ENCODE data around the gene CCT7.

CCT7 gene

DNA sequence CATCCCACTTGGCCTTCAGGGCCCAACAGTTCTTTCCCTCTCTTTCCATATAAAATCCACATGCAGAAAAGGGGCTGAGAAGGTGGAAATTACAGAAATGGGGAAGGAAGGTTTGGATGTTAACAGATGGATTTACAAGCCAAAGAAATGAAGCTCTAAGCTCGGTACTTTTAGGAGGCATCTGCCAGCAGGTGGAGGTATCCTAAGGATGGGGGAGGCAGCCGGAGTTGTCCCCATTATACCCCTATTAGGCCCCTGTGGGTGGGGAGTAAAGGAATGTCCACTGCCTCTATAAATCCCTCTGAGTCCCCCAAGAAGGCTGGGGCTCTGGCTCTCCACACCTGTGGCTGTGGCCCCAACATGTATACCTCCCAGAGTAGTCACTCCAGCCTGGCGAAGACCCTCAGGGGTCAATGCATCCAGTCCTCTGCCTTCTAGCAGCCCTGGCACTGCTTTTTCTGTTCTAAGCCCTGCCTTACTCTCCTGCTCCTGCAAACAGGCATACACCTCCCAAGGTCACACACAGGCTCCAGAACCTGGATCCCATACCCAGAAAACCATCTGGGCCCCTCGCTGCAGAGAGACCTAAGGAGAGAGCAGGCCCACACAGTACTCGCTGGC is 48.9 kb downstream of the CCT7 start:
- peak overlapping the region; percentile 60 for H3K4me3 ChIP-seq (ENCODE audit: low read length)
- DNase-seq (ENCODE audit: low read depth) = no peak
- no peak for TF ChIP-seq CTCF (conservative IDR thresholded peaks at IDR 0.05; ENCODE audit: low read depth, low read length)

DNA sequence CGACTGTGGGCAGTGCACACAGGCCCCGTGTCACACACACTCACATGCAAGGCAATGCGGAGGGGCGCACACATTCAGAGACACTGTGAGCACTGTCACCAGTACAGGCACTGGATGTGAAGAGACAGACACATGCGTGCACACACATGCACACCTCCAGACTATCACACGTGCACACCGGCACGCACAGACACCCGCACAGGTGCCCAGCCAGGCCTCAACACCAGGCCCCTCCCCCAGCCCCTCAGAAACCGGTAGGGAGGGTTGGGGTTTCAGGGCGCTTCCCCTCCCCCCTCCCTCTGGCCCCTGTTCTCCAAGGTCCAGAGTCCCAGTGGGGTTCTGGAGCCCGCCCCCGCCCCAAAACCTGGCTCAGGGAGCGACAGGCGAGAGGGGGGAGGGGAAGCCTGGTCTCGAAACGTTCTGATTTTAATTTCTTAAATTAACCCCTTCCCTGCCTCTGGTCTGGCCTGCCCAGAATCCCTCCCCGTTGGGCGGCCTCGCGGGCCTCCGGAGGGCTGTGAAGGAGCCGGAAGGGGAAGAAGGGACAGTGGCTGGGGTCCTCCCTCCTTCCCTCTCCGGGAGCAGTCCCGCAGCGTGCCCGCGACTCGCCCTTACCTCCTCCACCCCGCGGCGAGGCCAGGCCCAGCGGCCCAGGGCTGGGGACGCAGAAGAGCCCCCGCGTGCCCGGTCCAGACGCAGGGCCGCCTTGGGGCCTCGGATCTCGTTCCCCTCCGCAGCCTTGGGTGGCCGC is 49.6 kb downstream of the CCT7 start:
- DNase-seq (ENCODE audit: low read depth) = no peak
- TF ChIP-seq CTCF (conservative IDR thresholded peaks at IDR 0.05; ENCODE audit: low read depth, low read length) = no peak
- peak overlapping the region; percentile 60 for H3K4me3 ChIP-seq (ENCODE audit: low read length)

GRCh38 chr2:73284296-73285158 is 50.4 kb downstream of the CCT7 start, which contains the start of gene FBXO41:
TSS of gene FBXO41 (minus strand) at chr2:73284478. CDS start at chr2:73269630, 14,848 bp downstream.
- no peak for TF ChIP-seq CTCF (conservative IDR thresholded peaks at IDR 0.05; ENCODE audit: low read depth, low read length)
- no peak for DNase-seq (ENCODE audit: low read depth)
- H3K4me3 ChIP-seq (ENCODE audit: low read length) = peak within 1 kb of the TSS; percentile 60

- H3K4me3 ChIP-seq (ENCODE audit: low read length) = no peak overlapping the region
- TF ChIP-seq CTCF (conservative IDR thresholded peaks at IDR 0.05; ENCODE audit: low read depth, low read length) = no peak
- DNase-seq (ENCODE audit: low read depth) = no peak
Observed at GRCh38 chr2:73285159-73285739, 51.1 kb downstream of the CCT7 start.

DNA sequence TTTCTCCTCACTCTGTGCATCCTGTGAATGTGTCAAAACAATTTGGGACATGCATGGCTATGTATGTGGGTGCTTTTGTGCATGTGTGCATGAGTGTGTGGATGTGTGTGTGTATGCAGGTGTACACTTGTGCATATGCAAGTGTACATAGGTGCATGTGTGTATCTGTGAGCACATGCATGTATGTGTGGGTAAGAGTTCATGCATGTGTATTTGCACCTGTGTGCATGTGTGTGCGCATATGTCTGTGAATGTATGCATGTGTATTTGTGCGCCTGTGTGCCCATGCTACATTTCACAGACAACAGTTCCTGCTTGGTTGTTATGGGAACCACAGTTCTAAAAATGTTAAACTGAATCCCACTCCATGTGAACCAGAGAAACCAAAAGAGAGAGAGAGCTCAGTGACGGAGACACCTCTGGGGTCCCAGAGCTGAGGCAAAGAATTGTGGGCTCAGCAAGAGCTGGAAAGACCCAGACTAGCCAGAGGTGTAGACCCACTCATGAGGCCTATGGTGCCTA is 52.1 kb downstream of the CCT7 start:
- no peak for TF ChIP-seq CTCF (conservative IDR thresholded peaks at IDR 0.05; ENCODE audit: low read depth, low read length)
- no peak overlapping the region for H3K4me3 ChIP-seq (ENCODE audit: low read length)
- no peak for DNase-seq (ENCODE audit: low read depth)

GRCh38 chr2:73289304-73289703 is 55.2 kb downstream of the CCT7 start:
- no peak overlapping the region for H3K4me3 ChIP-seq (ENCODE audit: low read length)
- no peak for TF ChIP-seq CTCF (conservative IDR thresholded peaks at IDR 0.05; ENCODE audit: low read depth, low read length)
- no peak for DNase-seq (ENCODE audit: low read depth)
